Ovary (tissue), 9 donors: ENCODE measurements around the gene HFE. TPM values are rescaled to one million over a fixed set of nuclear protein-coding genes. Genes with fewer than 3 reads are reported as not detected.

Source experiments
- DNase-seq, 5 donors: peaks; one replicate each; pipeline ENCODE4 v3.0.0-alpha.2; 2019 to 2020
- H3K27ac ChIP-seq, 2 donors: fragments of 200-600 bp; one replicate each; pipeline versions ENCODE4 v1.5.1 to v1.8.0; 2019 to 2022
- H3K27me3 ChIP-seq: fragments of 200-600 bp; one replicate; pipeline ENCODE4 v1.8.0; 2022
- H3K36me3 ChIP-seq: fragments of 200-600 bp; sonication (generic); one replicate; pipeline ENCODE4 v1.5.1; 2019
- H3K4me1 ChIP-seq: one replicate; pipeline ENCODE4 v1.8.1; 2013; ENCODE audit warnings: mild to moderate bottlenecking, moderate library complexity; ENCODE audit not compliant: insufficient read depth
- H3K4me3 ChIP-seq: fragments of 200-600 bp; sonication (generic); one replicate; pipeline ENCODE4 v1.5.1; 2017
- H3K9me3 ChIP-seq, 2 donors: fragments of 200-600 bp in 1 of 2; sonication (generic) in 1 of 2; one replicate each; pipeline versions ENCODE4 v1.5.1 to v1.8.1; 2013 to 2019; ENCODE audit warnings: mild to moderate bottlenecking in 1 of 2, moderate library complexity in 1 of 2
- EP300 ChIP-seq: sonication (generic); formaldehyde crosslinking; IDR thresholded peaks from one replicate; pipeline ENCODE4 v1.6.1; 2017; ENCODE audit warnings: antibody characterized with exemption
- POLR2A ChIP-seq: fragments of 450-650 bp; IDR thresholded peaks from one replicate; pipeline ENCODE4 v1.6.1; 2017; ENCODE audit warnings: antibody characterized with exemption, mild to moderate bottlenecking, moderate library complexity
- WGBS, 3 donors: extraction: QIAGEN DNeasy Blood & Tissue Kit in 1 of 3; methylation state at CpG; one replicate each; pipeline versions ENCODE4 v1.1.5 to v1.1.7; 2013 to 2017; 5-methylcytosine and 5-hydroxymethylcytosine counted together
- intact Hi-C, 4 donors: fragments of 100-400 bp; cut with DNase I; formaldehyde crosslinking; loops; one replicate each; pipeline versions ENCODE4 v1.11.0 to v1.15.1; 2022 to 2023
- polyA plus RNA-seq, 2 donors: library from polyadenylated mRNA; stranded (reverse); fragments of 200-250 nt in 1 of 2; fragments of 350-450 nt in 1 of 2; fragmentation: Illumina TruSeq in 1 of 2; extraction: RNeasy Lipid Tissue Mini Kit (QIAGEN cat#74804) in 1 of 2; gene quantifications; one replicate each; pipeline ENCODE4 v1.2.3, GENCODE V29; 2013 to 2014
- total RNA-seq, 7 donors: library from RNA; depleted of rRNA in 2 of 7; stranded (reverse); fragments of >200 nt in 2 of 7; fragmentation: NEBNext Ultra II Directional in 3 of 7; extraction: Animal tissue kit (Norgen Biotek cat#: 25700) in 3 of 7; gene quantifications; one replicate each; pipeline versions ENCODE4 v1.1.0 to v1.2.4, GENCODE V29; 2016 to 2023
- TF ChIP-seq, protein P1 (sequence below), 3 donors: fragments of 450-650 bp in 2 of 3; fragments of 200-600 bp in 1 of 3; IDR thresholded peaks; one replicate each; pipeline versions ENCODE4 v1.5.1 to v1.8.0; 2016 to 2022; ENCODE audit warnings: antibody characterized with exemption in 3 of 3, mild to moderate bottlenecking in 1 of 3
- donor health status: DM: no; HTN: no; CAD: no; lungs with moderate emphysema.
- donor health status: DM: no; HTN: no; CAD: no.
- donor health status: Bipolar disorder and iron deficiency.
- donor health status: DM: yes; HTN: yes; CAD: no.
- donor health status: DM: no; HTN: no; CAD: no.
- donor health status: DM: yes; HTN: yes; CAD: no.

The HFE gene
- total and polyA plus RNA-seq, 9 donors: 3.6 to 25.8 (median 7.4) TPM

DNA sequence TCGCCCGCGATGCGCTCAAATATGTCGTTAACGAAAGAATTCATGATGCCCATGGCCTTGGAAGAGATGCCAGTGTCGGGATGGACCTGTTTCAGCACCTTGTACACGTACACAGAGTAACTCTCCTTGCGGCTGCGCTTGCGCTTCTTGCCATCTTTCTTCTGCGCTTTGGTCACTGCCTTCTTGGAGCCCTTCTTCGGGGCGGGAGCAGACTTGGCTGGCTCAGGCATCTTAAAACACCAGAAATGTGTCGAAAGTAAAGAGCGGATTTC lies 36.4 kb downstream of the HFE start:
- no peaks in the 10 kb centered on the region for H3K36me3 ChIP-seq
- intact Hi-C loops: loop anchor here in 2 of 4 donors (2.0 to 10.0 kb wide), 3 partner anchors 33 to 161 kb away; a partner anchor contains a TSS
- 0% methylated on average over 16 of the region's 16 CpGs for WGBS, 3 donors
- H3K27me3 ChIP-seq: no peaks in the 10 kb centered on the region
- no peaks in the 10 kb centered on the region for H3K9me3 ChIP-seq
- peak overlapping the region; percentile 90 for H3K4me3 ChIP-seq
- peaks cover 3% of the 10 kb centered on the region for H3K4me1 ChIP-seq
- DNase-seq: peak in 3 of 5 donors; percentile 82 to 83 (median 82)
- H3K27ac ChIP-seq: peak overlapping the region in 1 of 2 donors; percentile 93
- TF ChIP-seq EP300 (no peak), POLR2A (no peak)
- TF ChIP-seq, protein P1, sequence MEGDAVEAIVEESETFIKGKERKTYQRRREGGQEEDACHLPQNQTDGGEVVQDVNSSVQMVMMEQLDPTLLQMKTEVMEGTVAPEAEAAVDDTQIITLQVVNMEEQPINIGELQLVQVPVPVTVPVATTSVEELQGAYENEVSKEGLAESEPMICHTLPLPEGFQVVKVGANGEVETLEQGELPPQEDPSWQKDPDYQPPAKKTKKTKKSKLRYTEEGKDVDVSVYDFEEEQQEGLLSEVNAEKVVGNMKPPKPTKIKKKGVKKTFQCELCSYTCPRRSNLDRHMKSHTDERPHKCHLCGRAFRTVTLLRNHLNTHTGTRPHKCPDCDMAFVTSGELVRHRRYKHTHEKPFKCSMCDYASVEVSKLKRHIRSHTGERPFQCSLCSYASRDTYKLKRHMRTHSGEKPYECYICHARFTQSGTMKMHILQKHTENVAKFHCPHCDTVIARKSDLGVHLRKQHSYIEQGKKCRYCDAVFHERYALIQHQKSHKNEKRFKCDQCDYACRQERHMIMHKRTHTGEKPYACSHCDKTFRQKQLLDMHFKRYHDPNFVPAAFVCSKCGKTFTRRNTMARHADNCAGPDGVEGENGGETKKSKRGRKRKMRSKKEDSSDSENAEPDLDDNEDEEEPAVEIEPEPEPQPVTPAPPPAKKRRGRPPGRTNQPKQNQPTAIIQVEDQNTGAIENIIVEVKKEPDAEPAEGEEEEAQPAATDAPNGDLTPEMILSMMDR (IDR thresholded peaks at IDR 0.05): no peak

DNA sequence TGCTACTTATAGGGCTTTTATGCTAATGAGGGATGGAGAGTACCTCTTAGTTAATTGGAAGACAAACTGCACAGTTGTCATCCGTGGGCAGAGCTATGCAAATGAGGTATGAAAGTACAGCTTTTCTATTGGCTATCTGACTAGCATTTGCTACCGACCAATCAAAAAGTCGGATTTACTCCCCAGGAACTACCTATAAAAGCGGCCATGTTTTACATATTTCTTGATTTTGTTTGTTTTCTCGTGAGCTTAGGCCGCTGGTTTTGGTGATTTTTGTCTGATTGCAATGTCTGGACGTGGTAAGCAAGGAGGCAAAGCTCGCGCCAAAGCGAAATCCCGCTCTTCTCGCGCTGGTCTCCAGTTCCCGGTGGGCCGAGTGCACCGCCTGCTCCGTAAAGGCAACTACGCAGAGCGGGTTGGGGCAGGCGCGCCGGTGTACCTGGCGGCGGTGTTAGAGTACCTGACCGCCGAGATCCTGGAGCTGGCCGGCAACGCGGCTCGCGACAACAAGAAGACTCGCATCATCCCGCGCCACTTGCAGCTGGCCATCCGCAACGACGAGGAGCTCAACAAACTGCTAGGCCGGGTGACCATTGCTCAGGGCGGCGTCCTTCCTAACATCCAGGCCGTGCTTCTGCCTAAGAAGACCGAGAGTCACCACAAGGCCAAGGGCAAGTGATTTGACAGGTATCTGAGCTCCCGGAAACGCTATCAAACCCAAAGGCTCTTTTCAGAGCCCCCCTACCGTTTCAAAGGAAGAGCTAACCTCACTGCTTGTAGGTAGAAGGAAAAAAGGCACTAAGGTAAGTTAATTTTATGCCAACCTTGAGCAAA lies 36.9 kb downstream of the HFE start:
- no peaks in the 10 kb centered on the region for H3K27me3 ChIP-seq
- peak overlapping the region; percentile 66 to 93 for H3K27ac ChIP-seq
- peak; percentile 78 to 87 (median 80) for DNase-seq
- H3K4me3 ChIP-seq: peak overlapping the region; percentile 90
- 0 to 1% (median 1%) methylated on average over 32 to 45 of the region's 45 CpGs for WGBS, 3 donors
- no peaks in the 10 kb centered on the region for H3K9me3 ChIP-seq
- intact Hi-C loops: loop anchor here (1.0 to 10.0 kb wide), 4 partner anchors 33 to 161 kb away; a partner anchor contains a TSS
- TF ChIP-seq EP300 (no peak), POLR2A (peak; percentile 98)
- H3K36me3 ChIP-seq: no peaks in the 10 kb centered on the region
- H3K4me1 ChIP-seq: peaks cover 3% of the 10 kb centered on the region

DNA sequence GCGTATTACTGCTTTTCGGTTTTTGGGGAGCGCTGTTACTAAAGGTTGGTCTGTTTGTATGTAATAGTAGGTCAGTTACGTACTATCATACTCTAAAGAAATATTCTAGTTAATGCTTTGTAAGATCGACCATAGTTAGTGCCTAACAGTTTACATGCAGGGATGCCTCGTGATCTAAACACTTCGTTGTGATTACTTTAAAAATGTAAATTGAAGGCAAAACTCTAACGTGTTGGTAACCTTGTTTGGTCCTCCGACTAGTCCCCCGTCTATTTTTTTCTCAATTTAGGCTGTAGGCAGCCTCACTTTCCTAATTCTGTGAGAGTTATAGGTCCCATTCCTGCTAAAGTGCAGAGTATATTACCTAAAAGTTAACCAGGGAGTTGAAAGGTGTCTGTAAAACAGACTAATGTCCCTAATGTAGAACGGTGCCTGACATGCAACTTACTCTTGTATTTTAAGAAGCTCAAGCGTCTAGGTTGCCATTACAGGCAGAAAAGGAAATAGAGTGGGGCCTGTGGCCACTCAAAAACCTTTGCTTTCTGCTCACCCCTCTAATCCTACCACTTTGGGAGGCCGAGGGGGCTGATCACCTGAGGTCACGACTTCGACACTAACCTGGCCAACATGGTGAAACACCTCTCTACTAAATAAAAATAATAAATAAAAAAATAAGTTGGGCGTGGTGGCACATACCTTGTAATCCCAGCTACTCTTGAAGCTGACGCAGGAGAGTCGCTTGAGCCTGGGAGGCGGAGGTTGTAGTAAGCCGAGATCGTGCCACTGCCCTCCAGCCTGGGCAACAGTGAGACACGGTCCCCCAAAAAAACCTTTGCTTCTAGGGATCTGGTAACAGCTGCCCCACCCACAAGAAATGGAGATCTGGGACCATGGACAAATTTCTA lies 37.8 kb downstream of the HFE start:
- peak; percentile 34 to 54 (median 43) for DNase-seq
- Histone ChIP-seq H3K4me3 (peak overlapping the region; percentile 90), H3K27ac (peak overlapping the region; percentile 66 to 93), H3K27me3 (no peaks in the 10 kb centered on the region), H3K36me3 (no peaks in the 10 kb centered on the region), H3K4me1 (peaks cover 5% of the 10 kb centered on the region), H3K9me3 (no peaks in the 10 kb centered on the region)
- intact Hi-C loops: loop anchor here (1.0 to 10.0 kb wide), 4 partner anchors 32 to 160 kb away; a partner anchor contains a TSS
- 0% methylated on average over 22 of the region's 22 CpGs for WGBS, 3 donors
- no peak for TF ChIP-seq EP300
- TF ChIP-seq, protein P1 (IDR thresholded peaks at IDR 0.05): no peak
- no peak for TF ChIP-seq POLR2A

DNA sequence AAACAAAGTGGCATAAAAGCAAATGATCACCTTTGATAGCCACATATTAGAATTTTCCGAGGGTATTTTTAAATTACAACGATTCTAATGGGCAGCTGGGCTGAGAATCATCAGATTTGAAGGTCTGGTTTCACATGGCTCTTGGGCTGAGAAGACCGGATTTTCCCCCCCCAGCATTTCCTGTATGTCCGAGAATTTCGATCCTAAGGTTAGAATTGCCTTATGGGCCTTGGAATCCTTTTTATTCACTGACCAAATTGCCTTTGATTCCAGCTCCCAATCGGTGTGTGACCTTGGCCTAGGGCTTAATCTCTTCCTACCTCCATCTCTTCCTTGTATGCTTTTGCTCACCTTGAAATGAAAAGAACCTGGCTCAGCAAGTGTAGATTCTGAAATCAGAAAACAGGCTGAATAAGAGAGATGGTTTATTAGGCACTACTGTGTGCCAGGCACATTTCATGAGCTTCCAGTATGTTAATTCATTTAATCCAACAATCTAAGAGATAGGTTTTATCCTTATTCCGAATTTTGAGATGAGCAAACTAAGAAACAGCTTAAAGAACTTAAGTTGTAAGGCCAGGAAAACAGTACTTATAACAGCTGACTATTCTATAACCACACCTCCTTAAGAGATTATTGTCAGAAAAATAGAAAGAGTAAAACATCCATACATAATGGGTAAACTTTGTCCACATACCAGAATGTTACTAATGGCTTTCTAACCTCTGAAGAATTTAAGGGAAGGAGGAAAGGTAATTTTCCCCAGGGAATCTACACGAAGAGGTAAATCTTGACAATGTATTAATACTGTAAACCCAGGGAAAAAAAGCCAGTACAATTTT lies 39.4 kb downstream of the HFE start:
- peaks cover 6% of the 10 kb centered on the region for H3K4me1 ChIP-seq
- intact Hi-C loops: loop anchor here in 1 of 4 donors (10.0 kb wide), 1 partner anchor 158 kb away; a partner anchor contains a TSS
- peak in 1 of 5 donors; percentile 27 for DNase-seq
- H3K4me3 ChIP-seq: peak overlapping the region; percentile 90
- H3K36me3 ChIP-seq: no peaks in the 10 kb centered on the region
- no peaks in the 10 kb centered on the region for H3K9me3 ChIP-seq
- H3K27ac ChIP-seq: peak overlapping the region; percentile 61 to 93
- 9 to 11% (median 10%) methylated on average over 8 of the region's 8 CpGs for WGBS, 3 donors
- no peaks in the 10 kb centered on the region for H3K27me3 ChIP-seq
- no peak for TF ChIP-seq POLR2A
- no peak for TF ChIP-seq EP300
- TF ChIP-seq, protein P1 (IDR thresholded peaks at IDR 0.05): no peak
